GM06990 (cell line): Measurements from ENCODE around the gene RUNX3.
"Not testable (repeated sequence)": the region's sequence is repeated elsewhere in the genome, so short reads cannot be mapped to it uniquely, and the experiment has no call there.

ENCODE experiments used
- DNase-seq: peaks from one replicate; pipeline ENCODE4 v3.0.0-alpha.2; 2011; ENCODE audit not compliant: insufficient read length; ENCODE audit errors: extremely low read depth
- H3K27me3 ChIP-seq: replicated peaks from 2 replicates; pipeline ENCODE4 v1.6.0; 2011; ENCODE audit warnings: low read length; ENCODE audit not compliant: control insufficient read depth, insufficient read depth
- H3K36me3 ChIP-seq: 2 replicates; pipeline ENCODE4 v1.5.1; 2011; ENCODE audit warnings: low read length; ENCODE audit not compliant: control insufficient read depth, insufficient read depth
- H3K4me3 ChIP-seq: replicated peaks from 2 replicates; pipeline ENCODE4 v1.5.1; 2011; ENCODE audit warnings: low read depth, mild to moderate bottlenecking, control low read depth, low read length
- CTCF ChIP-seq: IDR thresholded peaks from 2 replicates; pipeline ENCODE4 v1.5.1; 2011; ENCODE audit warnings: low read length, control low read depth, mild to moderate bottlenecking, inconsistent platforms; ENCODE audit not compliant: insufficient read depth, poor library complexity, severe bottlenecking

Gene RUNX3

DNA sequence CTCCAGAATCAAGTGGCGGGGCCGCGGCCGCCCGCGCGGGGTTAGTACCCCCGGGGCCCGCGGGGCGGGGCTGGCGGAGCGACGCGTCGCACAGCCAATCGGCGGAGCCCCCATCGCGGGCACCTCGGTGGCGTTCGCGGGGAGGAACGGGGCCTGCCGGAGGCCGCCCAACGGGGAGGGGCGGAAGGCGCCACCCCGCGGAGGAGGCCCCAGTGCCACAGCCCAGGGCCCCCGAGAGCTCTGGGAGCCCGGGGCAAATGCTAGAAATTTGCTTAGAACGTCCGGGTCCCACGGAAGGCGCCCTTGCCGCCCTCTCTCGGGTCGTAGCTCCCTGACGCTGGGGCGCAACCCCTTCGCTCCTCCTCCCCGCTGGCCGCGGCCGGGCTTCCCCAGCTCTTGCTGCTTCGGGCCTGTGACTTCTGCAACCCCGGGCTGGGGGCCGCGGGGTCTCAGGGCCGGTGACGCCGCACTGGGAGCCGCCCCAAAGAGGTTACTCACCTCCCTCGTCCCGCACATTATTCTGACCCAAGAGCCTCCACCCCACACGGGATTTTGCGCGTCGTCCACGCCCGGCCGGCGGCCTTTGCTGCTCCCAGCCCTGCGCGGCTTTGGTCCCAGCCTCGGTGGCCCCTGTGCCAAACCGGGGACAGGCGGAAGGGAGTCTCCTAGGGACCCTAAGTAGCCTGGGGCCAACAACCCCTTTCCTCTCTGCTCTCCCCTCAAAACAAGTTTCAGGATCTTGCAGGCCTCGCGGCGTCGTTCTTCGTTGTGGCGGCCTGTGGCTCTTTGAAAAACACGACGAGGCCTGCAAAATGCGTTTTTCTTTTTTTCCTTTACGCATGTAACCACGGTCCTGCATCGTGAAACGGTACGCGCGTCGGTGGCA lies at the start of gene RUNX3:
TSS of gene RUNX3 (minus strand) at position 17 of the 886 bp plus-strand sequence. CDS start 408 bp downstream, outside the sequence.
- peak; percentile 97 for DNase-seq
- H3K27me3 ChIP-seq = no peaks in the 10 kb centered on the region
- H3K36me3 ChIP-seq = peaks cover 25% of the 10 kb centered on the region
- H3K4me3 ChIP-seq = peak within 1 kb of the TSS; percentile 79
- peak; percentile 32 for TF ChIP-seq CTCF

DNA sequence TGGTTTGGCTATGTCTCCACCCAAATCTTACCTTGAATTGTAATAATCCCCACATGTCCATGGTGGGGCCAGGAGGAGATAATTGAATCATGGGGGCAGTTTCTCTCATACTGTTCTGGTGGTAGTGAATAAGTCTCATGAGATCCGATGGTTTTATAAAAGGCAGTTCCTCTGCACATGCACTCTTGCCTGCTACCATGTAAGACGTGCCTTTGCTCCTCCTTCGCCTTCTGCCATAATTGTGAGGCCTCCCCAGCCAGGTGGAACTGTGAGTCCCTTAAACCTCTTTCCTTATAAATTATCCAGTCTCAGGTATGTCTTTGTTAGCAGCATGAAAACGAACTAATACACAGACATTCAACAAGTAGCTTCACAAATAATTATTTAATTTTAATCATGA lies 49.2 kb upstream of the RUNX3 start:
- not testable (repeated sequence) for H3K27me3 ChIP-seq, DNase-seq, H3K4me3 ChIP-seq, H3K36me3 ChIP-seq

- DNase-seq = no peak
- Histone ChIP-seq H3K4me3 (no peak overlapping the region), H3K27me3 (no peaks in the 10 kb centered on the region), H3K36me3 (no peaks in the 10 kb centered on the region)
- no peak for TF ChIP-seq CTCF
Observed at GRCh38 chr1:24978383-24979032, 48.4 kb upstream of the RUNX3 start.

GRCh38 chr1:24975391-24975790 lies 45.3 kb upstream of the RUNX3 start:
- Histone ChIP-seq H3K27me3 (no peaks in the 10 kb centered on the region), H3K4me3 (no peak overlapping the region), H3K36me3 (no peaks in the 10 kb centered on the region)
- TF ChIP-seq CTCF = no peak
- no peak for DNase-seq

DNA sequence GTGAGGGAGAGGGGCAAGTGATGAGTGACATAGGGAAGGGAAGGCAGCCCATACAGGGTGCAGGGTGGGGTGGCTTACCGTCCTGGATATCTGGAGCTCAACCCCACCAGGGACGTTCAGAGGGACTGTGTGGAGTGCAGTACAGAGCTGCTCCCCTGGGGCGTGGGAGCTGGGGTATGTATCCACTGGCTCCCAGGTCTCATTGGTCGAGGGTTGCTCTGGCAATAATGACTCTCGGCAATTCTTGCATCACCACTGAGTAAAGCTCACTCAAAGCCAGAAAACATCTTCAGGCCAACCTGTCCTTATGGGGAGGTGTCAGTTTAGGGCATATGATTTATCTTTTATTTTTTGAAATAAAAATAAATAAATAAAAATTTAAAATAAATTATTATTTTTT lies 43.2 kb upstream of the RUNX3 start:
- H3K36me3 ChIP-seq = no peaks in the 10 kb centered on the region
- TF ChIP-seq CTCF = no peak
- H3K4me3 ChIP-seq = no peak overlapping the region
- DNase-seq = no peak
- no peaks in the 10 kb centered on the region for H3K27me3 ChIP-seq

DNA sequence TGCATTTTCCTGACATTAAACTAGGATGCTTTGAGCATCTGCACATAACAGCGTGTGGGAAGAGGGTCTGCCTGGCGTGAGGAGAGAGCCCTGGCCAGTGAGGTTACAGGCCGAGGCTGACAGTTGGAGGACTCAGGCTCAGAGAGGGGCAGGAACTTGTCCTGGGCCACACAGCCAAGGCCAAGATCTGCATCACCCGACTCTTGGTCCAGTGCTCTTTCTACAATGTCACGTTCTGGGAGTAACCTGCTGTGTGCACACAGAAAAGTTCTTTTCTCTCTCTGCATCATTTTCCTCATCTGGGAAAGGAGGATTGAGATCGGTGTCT lies 42.8 kb upstream of the RUNX3 start:
- no peak overlapping the region for H3K4me3 ChIP-seq
- no peak for TF ChIP-seq CTCF
- H3K27me3 ChIP-seq = no peaks in the 10 kb centered on the region
- no peak for DNase-seq
- no peaks in the 10 kb centered on the region for H3K36me3 ChIP-seq
